HG02759 (cell line): ENCODE results near the gene ATP2C1.
A peak's percentile ranks its signal among the peaks of the same experiment; 100 is the strongest.
"Not testable (repeated sequence)": the region's sequence is repeated elsewhere in the genome, so short reads cannot be mapped to it uniquely, and the experiment has no call there.

Source experiments
- ATAC-seq: cut with Tn5 transposase; IDR thresholded peaks from one replicate; pipeline ENCODE4 v1.9.1; 2021; ENCODE audit warnings: mild to moderate bottlenecking, moderate library complexity; ENCODE audit not compliant: unreplicated experiment

ATP2C1 gene

GRCh38 chr3:130972592-130972991, 78.7 kb downstream of the ATP2C1 start:
- ATAC-seq, result not testable (repeated sequence)

DNA sequence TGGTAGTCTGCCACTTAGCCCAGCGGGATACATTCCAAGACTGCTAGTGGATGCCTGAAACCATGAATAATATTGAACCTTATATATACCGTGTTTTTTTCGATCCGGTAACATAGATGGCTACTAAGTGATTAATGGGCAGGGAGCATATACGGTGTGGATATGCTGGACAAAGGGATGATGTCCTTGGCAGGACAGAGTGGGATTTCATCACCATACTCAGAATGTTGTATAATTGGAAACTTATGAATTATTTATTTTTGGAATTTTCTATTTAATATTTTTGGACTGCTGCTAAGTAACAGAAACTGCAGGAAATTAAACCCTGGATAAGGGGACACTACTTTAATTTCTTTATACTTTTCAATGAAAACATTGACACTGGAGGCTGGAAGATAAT, 79.5 kb downstream of the ATP2C1 start:
- ATAC-seq, result no peak

DNA sequence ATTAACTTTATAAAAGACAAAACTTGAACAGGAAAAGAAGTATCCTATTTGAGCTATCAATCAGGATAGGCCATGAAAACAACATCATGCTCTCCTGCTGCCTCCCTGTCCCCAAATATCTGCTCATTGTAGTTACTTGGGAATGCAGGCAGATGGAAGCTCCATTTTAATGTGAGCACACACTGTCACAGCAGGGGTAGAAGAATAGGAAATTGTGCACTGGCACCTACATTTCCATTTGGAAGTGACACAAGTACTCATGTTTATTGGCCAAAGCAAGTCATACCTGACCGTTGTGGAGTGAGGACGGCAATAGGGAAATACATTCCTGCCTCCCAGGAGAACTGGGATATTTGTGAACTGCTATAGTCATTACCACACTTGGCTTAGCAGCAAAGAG, 80.3 kb downstream of the ATP2C1 start:
- no peak for ATAC-seq

DNA sequence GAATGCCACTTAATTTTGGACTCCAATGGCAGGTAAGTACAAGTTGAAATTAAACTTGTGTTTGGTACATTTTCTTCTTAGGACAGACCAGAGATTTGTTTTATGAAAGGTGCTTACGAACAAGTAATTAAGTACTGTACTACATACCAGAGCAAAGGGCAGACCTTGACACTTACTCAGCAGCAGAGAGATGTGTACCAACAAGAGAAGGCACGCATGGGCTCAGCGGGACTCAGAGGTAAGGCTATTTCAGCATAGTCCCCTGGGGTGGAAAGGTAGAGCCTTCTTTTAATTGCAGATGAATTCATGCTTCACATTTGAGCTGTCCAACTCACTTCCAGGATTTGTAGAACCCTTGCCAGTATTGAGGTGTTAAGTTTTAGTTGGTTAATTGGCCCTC, 81.4 kb downstream of the ATP2C1 start:
- no peak for ATAC-seq

GRCh38 chr3:130976706-130977105, 82.8 kb downstream of the ATP2C1 start:
- no peak for ATAC-seq

DNA sequence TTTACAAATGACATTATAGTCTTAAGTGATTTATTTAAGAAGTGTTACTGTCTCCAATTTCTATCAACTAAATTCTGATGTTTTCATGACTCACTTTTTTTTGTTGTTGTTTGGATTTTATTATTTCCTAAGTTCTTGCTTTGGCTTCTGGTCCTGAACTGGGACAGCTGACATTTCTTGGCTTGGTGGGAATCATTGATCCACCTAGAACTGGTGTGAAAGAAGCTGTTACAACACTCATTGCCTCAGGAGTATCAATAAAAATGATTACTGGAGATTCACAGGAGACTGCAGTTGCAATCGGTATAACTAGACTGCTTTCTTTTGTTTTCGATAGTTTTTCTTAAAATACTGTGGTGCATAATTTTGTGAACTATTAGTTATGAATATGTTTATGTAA, 85.2 kb downstream of the ATP2C1 start:
- ATAC-seq, result no peak

DNA sequence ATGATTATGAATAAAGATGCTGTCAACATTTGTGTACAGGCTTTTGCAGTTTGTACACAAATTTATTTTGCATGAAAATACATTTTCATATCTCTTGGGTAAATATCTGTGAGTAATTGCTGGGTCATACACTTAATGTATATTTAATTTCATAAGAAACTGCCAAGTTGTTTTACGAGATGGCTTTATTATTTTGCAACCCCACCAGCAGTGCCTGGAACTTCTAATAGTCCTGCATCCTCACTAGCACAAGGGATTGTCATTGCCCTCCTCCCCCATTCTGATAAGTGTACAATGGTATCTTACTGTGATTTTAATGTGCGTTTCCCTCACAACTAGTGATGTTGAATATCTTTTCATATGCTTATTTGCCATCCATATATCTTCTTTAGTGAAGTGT, 87.6 kb downstream of the ATP2C1 start:
- no peak for ATAC-seq

GRCh38 chr3:130990282-130990681, 96.4 kb downstream of the ATP2C1 start:
- ATAC-seq, result no peak

GRCh38 chr3:130991126-130991525, 97.2 kb downstream of the ATP2C1 start:
- ATAC-seq, result no peak

GRCh38 chr3:130992344-130992743, 98.5 kb downstream of the ATP2C1 start:
- ATAC-seq, result no peak

DNA sequence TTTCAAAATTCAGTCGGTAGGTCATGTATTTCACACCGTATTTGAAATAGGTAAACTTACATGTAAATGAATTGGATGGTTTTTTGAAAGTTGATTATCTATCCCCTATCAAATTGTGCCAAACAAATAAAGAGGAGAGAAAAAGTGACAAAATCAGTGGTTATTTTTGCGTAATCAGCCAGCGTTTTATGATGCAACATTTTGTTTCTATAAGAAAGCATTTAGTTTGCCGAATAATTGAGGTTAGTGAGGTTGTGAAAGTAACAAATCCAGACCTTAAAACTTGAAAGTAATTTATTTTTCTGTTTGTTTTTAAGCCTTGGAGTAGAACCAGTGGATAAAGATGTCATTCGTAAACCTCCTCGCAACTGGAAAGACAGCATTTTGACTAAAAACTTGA, 103.4 kb downstream of the ATP2C1 start:
- ATAC-seq, result no peak

GRCh38 chr3:131001071-131001470, 107.2 kb downstream of the ATP2C1 start:
- no peak for ATAC-seq

DNA sequence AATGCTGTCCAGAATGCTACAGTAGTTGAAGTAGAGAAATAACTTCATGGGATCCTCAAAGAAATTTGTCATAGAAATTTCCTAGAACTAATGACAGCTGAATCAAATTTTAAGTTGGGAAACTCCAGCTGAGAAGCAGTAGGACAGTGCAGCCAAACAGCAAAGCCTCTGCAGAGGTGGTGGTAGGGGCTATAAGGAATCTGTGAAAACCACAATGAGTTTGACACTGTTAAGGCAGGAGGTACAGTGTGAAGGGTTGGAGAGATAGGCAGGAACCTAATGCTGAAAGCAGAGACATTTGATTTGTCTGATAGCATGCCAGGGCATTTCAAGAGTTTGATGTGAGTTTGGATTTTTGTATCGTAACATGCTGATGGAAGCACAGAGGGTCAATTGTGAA, 110.7 kb downstream of the ATP2C1 start:
- no peak for ATAC-seq

DNA sequence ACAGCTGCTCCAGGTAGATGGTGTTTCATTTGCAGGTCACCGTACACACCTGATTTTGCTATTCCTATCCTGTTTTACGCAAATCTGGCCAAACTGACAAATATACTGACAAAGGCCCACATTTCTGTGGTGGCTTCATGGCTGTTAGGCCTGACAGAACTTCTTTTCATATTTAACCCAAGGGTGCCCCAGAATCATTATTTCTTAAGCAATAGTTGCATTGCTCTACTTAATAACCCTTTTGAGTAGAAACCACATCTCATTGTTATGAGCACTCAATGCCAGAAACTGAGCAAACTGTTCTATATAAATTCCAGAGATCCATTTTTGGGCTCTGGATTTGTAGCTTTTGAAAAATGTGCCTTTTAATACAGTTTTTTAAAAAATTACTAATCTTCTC, 113.4 kb downstream of the ATP2C1 start:
- no peak for ATAC-seq

DNA sequence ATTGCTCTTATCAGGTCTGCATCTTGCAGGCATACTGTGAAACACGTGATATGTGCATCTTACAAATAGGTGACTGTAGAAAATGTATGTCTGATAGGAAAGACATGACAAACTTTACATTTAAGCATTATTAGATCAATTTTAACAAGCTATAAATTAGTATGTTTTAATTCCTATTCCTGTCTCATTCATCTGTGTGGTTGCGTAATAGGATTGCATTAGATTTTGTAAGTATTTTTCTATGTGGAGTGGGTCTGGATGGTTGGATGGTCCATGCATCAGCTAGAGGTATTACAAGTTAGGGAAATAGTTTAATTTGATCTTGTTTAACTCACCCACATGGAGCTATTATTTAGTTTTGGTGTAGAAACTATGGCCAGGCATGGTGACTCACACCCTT, 113.9 kb downstream of the ATP2C1 start:
- no peak for ATAC-seq

GRCh38 chr3:131008326-131008725, 114.4 kb downstream of the ATP2C1 start:
- no peak for ATAC-seq

DNA sequence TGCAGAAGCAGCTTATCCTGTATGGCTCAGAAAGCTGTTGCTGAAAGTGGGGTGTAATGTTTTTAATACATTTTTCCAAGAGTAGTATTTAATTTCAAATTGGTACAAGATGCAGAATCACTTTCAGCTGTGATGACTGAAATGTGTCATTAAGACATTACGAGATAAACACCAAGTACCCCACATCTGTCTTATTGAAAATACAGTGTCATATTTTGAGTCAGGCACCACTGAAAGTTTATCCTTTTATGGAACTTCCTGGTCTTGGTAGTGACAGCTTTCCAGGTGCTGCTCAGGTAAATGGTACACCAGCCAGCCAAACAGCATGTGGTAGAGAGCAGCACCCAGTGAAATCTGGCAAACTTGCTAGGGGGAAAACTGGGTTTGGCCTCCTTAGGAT, 115.8 kb downstream of the ATP2C1 start:
- ATAC-seq, result no peak

DNA sequence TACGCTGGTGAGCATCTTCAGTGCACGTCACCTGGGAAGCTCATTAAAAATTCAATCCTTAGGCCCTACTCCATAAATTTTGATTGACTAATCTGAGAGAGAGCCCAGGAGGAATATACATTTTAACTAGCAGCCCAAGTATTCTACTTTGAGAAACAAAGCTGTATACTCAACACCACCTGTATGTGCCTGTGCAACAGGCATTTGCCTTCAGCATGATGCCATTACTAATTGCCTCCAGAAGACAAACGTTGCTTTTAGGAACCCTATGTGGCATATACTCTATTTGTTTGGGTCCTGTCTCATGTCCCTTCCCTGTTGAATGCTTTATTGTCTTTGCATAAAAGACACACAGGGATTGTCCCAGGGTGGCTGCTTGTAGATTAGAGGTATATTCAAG, 125.1 kb downstream of the ATP2C1 start:
- ATAC-seq, result no peak

GRCh38 chr3:131020122-131020693, 126.3 kb downstream of the ATP2C1 start:
- no peak for ATAC-seq

DNA sequence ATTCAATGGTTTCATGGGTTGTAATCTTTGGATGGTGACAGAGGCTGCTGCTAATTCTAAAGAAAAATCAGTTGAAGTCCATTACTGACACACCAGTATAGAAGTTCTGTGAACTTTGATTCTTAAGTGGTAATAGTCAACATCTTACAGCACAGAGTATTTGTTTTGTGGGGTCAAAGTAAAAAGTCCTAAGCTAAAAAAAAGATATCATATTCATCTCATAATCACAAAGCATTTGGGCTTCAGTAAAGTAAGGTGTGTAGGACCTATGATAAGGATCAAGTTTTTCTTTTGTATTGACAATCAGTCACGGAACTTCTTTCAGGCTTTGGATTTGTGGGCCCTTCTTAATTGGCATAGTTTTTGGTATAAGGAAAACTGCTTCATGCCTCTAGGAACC, 131.7 kb downstream of the ATP2C1 start:
- ATAC-seq, result no peak

- peak; percentile 99 for ATAC-seq
Measured at GRCh38 chr3:131026321-131027151, 132.7 kb downstream of the ATP2C1 start, which contains the start of the genes ASTE1 and NEK11. Gene ASTE1, minus strand, starts transcription at chr3:131026825. Its CDS starts 1,519 bp downstream, at chr3:131025306. Gene NEK11, plus strand, starts transcription at chr3:131026877. Its CDS starts 2,832 bp downstream, at chr3:131029709.

DNA sequence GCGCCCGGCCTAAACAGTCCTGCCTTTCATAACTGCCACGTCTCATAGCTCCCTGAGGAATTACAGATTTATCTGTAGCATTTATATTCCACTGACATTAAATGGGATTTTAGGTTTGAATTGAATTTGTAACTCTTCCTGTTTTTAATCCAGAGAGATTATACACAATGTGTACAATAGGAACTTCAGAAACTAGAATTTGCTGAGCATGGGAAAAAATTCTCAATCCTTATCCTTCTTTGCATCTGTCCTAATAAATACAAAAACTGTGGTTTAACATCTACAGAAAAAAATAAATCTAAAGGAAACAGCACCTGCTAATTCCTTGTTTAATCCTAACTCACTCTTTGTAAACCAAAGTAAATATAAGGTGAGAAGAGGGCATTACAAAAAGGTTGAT, 135.0 kb downstream of the ATP2C1 start:
- no peak for ATAC-seq
